Measurements from ENCODE around the gene C20orf204. TPM values are rescaled to one million over a fixed set of nuclear protein-coding genes. Genes with fewer than 3 reads are reported as not detected.

C20orf204 gene
- total and polyA plus RNA-seq, 10 of the 15 experiments (the other 5 are each of a cell fraction or from before 2014, with no cell fraction given), result 0.24 to 56.0 (median 12.4) TPM

DNA sequence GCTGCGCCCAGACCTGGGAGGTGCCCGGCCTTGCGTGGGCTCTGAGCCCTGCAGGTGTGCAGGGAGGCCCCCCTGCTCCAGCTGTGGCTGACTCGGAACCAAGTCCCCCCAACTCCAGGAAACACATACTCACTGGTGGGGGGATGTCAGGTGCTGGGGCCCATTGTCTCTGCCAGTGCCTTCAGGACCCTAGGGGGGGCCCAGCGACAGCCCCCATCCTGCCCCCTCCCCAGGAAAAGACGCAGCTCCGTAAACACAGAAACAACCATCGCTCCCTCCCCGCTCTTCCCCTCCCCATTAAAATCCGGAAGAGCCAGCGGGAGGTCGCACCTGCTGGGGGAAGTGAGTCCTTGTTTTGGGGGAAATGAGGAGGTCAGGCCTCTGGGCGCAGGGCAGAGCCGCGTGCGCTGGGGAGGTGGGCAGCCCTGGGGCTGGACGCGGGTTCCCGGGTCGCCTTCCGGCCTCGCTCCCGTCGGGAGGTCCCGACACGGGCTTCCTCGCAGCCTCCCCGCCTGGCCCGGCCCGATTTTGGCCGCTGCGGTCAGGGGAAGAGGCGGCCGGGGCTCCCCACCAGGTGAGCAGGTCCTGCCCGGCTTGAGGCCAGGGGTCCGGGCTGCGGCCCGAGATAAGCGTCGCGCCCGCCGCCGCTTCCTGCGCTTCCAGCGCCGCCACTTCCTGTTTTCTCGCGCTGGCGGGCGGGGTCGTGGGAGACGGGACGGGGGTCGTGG, 6.2 kb downstream of the C20orf204 start:
- BruUV-seq (replicated peaks), result no TSS peak
- intact Hi-C loops (cut with micrococcal nuclease; ENCODE audit: unreplicated experiment) (no loop called here), in situ Hi-C loops (cut with MboI) (no loop called here)
- no peak for DNase-seq (ENCODE audit: low read depth, low spot score)
- Histone ChIP-seq H3K9me3 (replicated peaks; ENCODE audit: control insufficient read depth, insufficient read depth, low read length) (no peaks in the 10 kb centered on the region), H4K20me1 (ENCODE audit: control insufficient read depth, insufficient read depth) (no peaks in the 10 kb centered on the region), H3K4me3 (peak overlapping the region; percentile 64), H3K27me3 (replicated peaks in 1 of 2; ENCODE audit: control insufficient read depth in 2 of 2, insufficient read depth in 2 of 2, low read length in 1 of 2) (peaks cover 0 to 5% of the 10 kb centered on the region in 2 experiments; a peak in 2 of 4 replicates), H3K4me1 (ENCODE audit: control insufficient read depth, insufficient read depth, low read length) (peaks cover 17% of the 10 kb centered on the region), H3K4me2 (ENCODE audit: control insufficient read depth, insufficient read depth) (peak overlapping the region; percentile 90), H3K36me3 (ENCODE audit: control insufficient read depth in 2 of 2, insufficient read depth in 2 of 2, low read length in 1 of 2) (no peaks in the 10 kb centered on the region), H3K79me2 (ENCODE audit: control insufficient read depth, insufficient read depth, low read length) (peaks cover 4% of the 10 kb centered on the region; the same call in 1 of the 2 replicates), H3K27ac (ENCODE audit: control insufficient read depth, insufficient read depth) (peak overlapping the region; percentile 62), H3K9ac (ENCODE audit: control insufficient read depth, insufficient read depth, low read length) (peak overlapping the region; percentile 84), H2AFZ (ENCODE audit: control insufficient read depth, low read depth, low read length) (peak overlapping the region; percentile 75)
- ATAC-seq, result no peak
- ChIA-PET POLR2A (interaction anchor here (0.6 to 7.2 kb wide), 5 partner anchors 36 to 1155 kb away, joined by 4 to 63 read pairs (median 5); partner anchors contain the start of genes OPRL1, PRPF6, RGS19 and SAMD10), SMC1A (ENCODE audit: uncharacterized antibody, unreplicated experiment) (interaction anchor here (1.1 kb wide), 1 partner anchor 61 kb away, joined by 3 read pairs; the partner anchor contains the start of gene PRPF6), CTCF (interaction anchor here (1.3 to 9.1 kb wide), 5 partner anchors 9 to 504 kb away, joined by 4 to 108 read pairs (median 5); partner anchors contain the start of genes PRPF6 and SAMD10), RAD21 (ENCODE audit: unreplicated experiment) (interaction anchor here (1.0 to 4.3 kb wide), 4 partner anchors 12 to 62 kb away, joined by 3 to 78 read pairs (median 6); partner anchors contain the start of genes OPRL1, PRPF6, RGS19 and SAMD10)
- WGBS (ENCODE audit: insufficient coverage, insufficient replicate concordance, low lambda C conversion rate, missing lambda C conversion rate), result 10% methylated on average over 12 of the region's 55 CpGs
- FAIRE-seq, result no peak
- TF ChIP-seq KAT2A (conservative IDR thresholded peaks at IDR 0.05; ENCODE audit: control insufficient read depth, low read depth, low read length) (no peak), SMARCA5 (IDR thresholded peaks at IDR 0.05) (peak; percentile 60; the same call in 1 of the 2 replicates), CHD4 (IDR thresholded peaks at IDR 0.05) (no peak), HCFC1 (IDR thresholded peaks at IDR 0.05; ENCODE audit: low read length) (no peak), GATAD2B (conservative IDR thresholded peaks at IDR 0.05; ENCODE audit: low read depth) (peak; percentile 93), IRF4 (IDR thresholded peaks at IDR 0.05; ENCODE audit: low read depth, low read length) (no peak), MTA2 (IDR thresholded peaks at IDR 0.05; ENCODE audit: low read depth) (0 out of 2 replicates have a peak, but pooled peaks have one; percentile 21), POLR2AphosphoS5 (IDR thresholded peaks at IDR 0.05; ENCODE audit: low read length) (peak; percentile 56), NBN (IDR thresholded peaks at IDR 0.05) (no peak), WRNIP1 (IDR thresholded peaks at IDR 0.05; ENCODE audit: borderline replicate concordance, low read depth, low read length) (no peak), NR2F1 (conservative IDR thresholded peaks at IDR 0.05) (peak; percentile 74; the same call in 1 of the 2 replicates), HDAC6 (IDR thresholded peaks at IDR 0.05; ENCODE audit: unreplicated experiment) (no peak), RB1 (IDR thresholded peaks at IDR 0.05; ENCODE audit: borderline replicate concordance) (peak; percentile 28; the same call in 1 of the 2 replicates), STAT1 (conservative IDR thresholded peaks at IDR 0.05) (no peak), KLF5 (IDR thresholded peaks at IDR 0.05; ENCODE audit: partially characterized antibody) (no peak), SPI1 (IDR thresholded peaks at IDR 0.05; ENCODE audit: borderline replicate concordance, insufficient read depth, low read depth, low read length) (peak; percentile 78; the same call in 1 of the 2 replicates), ASH2L (IDR thresholded peaks at IDR 0.05; ENCODE audit: borderline replicate concordance, low read depth) (no peak), FOXK2 (IDR thresholded peaks at IDR 0.05) (no peak), TCF12 (IDR thresholded peaks at IDR 0.05; ENCODE audit: low read depth, low read length) (peak; percentile 87), CBX5 (IDR thresholded peaks at IDR 0.05; ENCODE audit: low read depth) (no peak), IKZF2 (IDR thresholded peaks at IDR 0.05) (peak; percentile 33 to 45; a peak in 3 of 4 replicates)
- TF ChIP-seq, protein P1, sequence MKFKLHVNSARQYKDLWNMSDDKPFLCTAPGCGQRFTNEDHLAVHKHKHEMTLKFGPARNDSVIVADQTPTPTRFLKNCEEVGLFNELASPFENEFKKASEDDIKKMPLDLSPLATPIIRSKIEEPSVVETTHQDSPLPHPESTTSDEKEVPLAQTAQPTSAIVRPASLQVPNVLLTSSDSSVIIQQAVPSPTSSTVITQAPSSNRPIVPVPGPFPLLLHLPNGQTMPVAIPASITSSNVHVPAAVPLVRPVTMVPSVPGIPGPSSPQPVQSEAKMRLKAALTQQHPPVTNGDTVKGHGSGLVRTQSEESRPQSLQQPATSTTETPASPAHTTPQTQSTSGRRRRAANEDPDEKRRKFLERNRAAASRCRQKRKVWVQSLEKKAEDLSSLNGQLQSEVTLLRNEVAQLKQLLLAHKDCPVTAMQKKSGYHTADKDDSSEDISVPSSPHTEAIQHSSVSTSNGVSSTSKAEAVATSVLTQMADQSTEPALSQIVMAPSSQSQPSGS (IDR thresholded peaks at IDR 0.05; ENCODE audit: low read length), result no peak
- TF ChIP-seq, protein P2, sequence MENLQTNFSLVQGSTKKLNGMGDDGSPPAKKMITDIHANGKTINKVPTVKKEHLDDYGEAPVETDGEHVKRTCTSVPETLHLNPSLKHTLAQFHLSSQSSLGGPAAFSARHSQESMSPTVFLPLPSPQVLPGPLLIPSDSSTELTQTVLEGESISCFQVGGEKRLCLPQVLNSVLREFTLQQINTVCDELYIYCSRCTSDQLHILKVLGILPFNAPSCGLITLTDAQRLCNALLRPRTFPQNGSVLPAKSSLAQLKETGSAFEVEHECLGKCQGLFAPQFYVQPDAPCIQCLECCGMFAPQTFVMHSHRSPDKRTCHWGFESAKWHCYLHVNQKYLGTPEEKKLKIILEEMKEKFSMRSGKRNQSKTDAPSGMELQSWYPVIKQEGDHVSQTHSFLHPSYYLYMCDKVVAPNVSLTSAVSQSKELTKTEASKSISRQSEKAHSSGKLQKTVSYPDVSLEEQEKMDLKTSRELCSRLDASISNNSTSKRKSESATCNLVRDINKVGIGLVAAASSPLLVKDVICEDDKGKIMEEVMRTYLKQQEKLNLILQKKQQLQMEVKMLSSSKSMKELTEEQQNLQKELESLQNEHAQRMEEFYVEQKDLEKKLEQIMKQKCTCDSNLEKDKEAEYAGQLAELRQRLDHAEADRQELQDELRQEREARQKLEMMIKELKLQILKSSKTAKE (IDR thresholded peaks at IDR 0.05; ENCODE audit: low read depth, poor library complexity, severe bottlenecking), result no peak

Measured in GM12878 (cell line).